ENCODE measurements around the gene RPL9.
"Not testable (repeated sequence)": the region's sequence is repeated elsewhere in the genome, so short reads cannot be mapped to it uniquely, and the experiment has no call there.

Gene RPL9

DNA sequence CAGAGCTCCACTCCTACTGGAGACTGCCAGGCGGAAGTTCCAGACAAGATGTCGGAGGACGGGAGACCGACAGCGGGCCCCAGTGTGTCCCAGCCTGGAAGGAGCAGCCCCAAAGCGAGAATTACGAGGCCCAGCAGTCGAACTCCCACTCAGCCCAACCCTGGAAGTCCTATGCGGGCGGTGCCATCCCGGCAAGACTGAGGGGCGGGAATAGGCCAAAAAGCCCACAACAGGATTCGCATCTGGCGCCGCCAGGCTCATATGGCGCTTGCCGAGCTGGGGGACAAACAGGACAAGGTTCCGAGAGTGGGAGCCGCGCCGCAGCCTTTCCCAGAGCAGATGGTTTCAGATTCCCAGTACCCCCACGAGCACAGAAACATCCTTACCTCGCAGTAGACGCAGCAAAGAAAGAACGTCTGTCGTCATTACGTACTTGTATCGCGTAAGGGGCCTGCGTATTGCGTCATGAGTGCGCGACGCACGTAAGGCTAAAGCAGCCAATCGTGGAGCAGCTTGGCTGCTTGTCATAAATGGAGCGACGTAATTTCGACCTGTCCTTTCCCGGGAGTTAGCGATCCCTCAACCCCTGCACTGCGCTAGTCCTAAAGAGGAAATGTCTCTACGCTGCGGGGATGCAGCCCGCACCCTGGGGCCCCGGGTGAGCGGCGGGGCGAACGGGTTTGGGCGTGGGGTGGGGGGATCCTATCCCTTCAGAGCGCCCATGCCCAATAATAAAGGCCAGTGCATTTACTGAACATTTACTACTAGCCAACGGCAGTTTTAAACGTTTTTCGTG lies at the start of gene RPL9, which contains the start of gene LIAS:
TSS of gene RPL9 (minus strand) at position 418 of the 796 bp plus-strand sequence. CDS start 483 bp downstream, outside the sequence.
TSS of gene LIAS (plus strand) at position 552 of the 796 bp plus-strand sequence. CDS start at position 614, 62 bp downstream.
- peak; percentile 76 for DNase-seq

DNA sequence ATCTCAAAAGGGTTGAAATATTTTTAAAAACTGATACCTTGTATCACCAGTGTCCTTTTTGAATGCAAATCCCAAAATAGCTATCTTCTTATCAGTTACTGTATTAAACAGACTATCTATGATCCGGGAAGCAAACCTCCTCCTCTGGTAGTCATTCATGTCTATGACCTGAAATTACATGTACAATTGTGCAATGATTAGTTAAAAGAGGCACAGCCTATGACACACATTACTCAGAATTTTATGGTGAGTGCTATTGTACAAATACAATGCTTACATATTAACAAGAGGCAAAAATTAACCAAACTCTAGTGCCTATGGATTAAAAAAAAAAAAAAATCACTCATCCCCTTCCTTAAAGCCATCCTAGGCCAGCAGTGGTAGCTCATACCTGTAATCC lies 46.9 kb upstream of the RPL9 start:
- no peak for DNase-seq

DNA sequence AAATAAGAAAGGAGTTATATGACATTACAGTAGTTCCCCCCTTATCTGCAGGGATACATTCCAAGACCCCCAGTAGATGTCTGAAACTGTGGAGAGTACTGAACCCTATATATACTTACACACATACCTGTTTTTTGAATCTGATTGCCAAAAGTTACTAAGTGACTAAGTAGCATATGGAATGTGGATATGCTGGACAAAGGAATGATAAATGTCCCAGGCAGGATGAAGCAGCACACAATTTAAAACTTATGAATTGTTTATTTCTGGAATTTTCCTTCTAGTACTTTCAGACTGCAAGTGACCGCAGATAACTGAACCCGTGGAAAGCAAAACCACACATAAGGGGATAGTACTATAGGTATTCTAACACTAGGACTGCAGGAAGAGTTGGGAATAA lies 45.8 kb upstream of the RPL9 start:
- no peak for DNase-seq

DNA sequence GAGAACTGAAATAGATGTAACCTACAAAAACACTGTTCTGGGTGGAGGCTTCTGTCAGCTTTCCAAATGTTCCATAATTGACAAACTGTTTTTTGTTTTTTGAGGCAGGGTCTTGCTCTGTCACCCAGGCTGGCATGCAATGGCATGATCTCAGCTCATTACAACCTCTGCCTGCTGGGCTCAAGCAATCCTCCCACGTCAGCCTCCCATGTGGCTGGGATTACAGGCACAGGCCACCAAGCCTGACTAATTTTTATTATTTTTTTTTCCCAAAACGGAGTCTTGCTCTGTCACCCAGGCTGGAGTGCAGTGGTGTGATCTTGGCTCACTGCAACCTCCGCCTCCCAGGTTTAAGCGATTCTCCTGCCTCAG lies 43.9 kb upstream of the RPL9 start:
- not testable (repeated sequence) for DNase-seq

DNA sequence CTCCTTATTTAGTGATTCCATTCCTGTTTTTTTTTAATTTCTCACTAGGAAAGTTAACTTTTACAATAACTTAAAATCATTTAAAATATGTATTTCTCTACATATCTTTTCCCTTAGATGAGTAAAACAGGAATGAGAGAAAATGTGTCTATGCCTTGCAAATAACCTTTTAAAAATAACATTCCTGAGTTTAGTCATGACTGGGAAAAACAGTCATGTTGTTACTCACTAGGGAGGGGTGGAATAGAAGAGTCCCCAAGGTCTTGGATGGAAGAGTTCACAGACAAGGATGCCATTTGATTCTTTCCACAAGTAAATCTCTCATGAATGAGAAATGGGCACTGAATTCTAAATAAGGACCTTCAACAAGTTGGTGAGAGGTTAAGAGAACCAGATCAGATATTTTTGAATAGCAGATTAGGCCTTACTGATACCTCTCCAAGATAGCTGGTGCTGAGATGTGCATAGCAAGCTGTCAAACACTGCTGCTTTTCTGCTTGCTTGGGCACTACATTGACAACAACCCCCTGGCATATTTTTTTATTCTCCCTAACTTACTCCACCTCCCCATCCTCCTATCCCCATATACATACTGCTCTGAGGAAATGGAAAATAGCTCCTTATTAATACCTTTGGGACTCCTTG lies 43.4 kb upstream of the RPL9 start:
- no peak for DNase-seq

DNA sequence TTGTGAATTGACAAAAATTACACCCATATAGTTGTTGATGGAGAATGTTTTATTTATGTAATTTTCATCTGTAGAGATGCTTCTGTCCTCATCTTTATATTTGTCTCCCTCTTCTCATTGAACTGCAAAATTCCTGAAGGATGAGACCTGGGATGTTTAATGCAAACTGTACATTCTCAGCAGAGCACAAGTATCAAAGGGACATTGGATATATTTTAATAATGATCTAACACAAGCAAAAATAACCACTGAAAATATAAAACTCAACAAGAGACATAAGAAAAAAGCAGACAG lies 40.0 kb upstream of the RPL9 start:
- no peak for DNase-seq

DNA sequence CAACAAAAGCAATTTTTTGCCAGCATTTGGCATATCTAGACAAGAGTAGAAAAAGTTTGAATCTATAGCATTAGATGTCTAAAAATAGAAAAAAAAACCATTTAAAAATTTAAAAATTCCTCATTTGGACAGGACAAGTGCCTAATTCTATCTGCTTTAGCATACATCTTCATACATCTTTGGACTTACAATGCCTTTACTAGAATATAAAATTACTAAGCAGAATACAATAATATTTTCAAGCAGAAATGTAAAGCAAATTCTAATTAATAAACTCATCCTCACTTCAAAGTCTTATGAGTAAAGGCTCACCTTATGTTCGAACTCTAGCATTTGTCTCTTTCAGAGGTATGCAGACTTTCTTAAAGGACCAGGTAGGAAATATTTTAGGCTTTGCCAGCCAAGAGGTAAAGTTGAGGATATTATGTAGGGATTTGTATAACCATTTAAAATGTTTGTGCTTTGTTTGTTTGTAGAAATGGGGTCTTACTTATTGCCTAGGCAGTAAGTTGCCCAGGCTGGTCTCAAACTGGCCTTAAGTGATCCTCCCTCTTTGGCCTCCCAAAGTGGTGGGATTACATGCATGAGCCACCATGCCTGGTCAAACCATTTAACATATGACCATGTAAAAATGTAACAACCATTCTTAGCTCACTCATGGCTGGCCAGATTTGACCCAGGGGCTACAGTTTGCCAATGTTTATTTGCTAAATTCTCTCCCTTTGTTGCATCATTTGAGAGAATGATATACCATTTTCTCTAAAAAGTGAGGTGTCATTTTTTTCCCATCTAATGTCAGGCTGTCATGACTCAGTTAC lies 39.4 kb upstream of the RPL9 start:
- DNase-seq, result no peak

DNA sequence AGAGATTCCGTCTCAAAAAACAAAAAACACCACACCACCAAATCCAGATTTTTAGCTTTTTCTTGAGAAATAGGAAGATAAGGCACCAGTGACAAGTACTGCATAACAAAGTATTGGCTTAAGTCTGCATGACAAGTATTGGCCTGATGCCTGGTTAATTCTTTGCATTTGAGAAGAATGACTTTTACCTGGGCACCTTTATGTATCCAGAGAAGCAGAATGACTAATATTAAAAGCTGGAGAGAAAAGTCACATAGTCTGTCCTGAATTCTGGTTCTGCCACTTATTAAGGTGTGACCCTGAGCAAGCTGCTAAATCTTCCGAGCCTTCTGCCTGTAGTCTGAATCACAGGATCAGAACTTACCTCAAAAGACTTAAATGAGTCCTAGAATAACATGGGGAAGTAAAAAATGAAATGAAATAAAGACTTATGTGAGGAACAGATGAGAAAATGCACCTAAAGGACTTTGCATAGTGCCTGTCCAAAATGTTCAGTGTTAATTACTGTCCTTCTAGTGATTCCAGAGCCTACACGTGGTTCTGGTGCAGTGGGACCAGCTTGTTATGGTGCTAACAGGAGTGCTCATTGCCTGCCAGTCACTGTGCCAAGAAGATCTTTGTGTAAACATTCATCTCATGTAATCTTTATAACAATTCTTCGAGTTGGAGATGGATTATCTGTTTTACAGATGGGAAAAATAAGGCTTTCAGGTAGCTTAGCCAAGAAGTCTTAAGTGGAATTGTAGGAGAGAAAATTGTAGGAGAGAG lies 36.9 kb upstream of the RPL9 start:
- no peak for DNase-seq

DNA sequence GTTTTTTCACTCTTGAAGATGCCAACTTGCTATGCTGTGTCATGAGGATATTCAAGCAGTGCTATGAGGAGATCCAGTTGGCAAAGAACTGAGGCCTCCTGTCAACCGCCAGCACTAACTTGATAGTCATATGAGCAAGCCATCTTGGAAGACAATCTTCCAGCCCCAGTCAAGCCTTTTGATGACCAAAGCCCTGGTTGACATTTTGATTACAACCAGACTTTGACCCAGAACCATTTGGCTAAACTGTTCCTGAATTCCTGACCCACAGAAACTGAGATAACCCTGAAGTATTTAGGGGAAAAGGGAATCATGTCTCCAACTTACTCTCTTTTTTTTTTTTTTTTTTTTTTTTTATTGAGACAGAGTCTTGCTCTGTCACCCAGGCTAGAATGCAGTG lies 35.6 kb upstream of the RPL9 start:
- DNase-seq, result no peak

DNA sequence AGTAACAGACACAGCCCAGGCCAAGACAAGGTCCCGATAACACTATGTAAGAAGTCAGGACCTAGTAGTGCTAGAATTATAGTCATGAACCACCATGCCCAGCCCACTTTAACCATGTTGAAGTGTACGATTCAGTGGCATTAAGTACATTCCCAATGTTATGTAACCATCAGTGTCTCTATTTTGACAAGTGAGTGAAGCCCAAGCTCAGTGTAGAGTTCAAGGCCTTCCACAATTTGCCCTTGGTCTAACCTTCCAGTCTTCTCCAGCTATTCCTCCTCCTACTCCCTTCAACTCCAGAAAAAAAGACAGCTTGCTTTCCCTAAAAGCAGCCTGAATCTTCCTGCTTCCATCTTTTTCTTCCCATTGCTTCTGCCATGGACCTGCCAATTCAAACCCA lies 31.6 kb upstream of the RPL9 start:
- DNase-seq, result no peak

DNA sequence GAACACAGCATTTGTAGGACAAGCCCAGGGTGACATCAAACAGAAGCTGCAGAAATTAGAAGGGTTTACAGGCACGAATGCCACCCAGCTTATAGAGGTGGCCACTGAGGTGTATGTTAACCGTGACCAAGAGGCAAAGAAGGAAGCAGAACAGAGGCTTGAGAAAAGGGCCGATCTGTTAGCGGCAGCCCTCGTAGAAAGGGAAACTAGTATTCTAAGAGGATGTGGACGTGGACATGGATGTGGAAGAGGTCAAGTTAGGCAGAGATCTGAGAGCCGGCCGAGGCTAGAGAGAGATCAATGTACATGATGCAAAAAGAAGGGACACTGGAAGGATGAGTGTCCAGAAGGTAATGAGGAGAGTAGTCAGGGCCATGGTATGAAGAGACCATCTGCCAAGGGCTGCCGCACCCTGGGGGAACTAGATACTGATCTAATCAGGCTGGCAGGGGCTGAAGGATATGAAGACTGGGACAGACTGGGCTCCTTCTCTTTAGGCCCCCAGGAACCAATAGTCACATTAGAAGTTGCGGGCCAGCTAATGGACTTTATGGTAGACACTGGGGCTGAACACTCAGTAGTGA lies 27.6 kb upstream of the RPL9 start:
- DNase-seq, result no peak

DNA sequence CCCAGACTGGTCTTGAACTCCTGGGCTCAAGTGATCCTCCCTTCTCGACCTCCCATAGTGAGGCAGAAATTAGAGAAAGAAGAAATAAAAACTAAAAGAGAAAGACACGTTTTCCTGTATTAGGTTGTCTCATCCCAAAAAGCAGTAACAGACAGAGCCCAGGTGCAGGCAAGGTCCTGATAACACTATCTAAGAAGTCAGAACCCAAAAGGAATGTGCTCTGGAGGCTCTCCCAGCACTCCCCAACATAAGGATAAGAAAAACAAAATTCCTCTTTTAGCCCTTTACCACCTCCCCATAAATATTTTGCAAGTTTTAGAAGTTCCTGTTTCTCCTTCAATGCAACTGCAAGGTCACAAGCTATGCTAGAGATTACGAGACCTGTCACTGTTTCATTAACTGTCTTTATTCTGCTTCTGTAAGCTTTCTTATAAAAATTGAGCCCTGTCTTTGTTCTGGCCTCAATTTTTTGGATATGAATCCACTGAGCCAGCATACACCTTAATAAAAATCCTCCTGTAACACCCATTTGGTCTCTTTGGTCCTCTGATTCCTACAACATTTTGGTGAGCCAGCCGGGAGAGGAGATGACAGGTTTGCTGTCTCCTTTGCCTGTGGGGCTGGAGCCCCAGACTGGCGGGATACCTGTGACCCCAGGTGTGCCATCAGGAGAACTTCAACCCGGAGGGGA lies 26.0 kb upstream of the RPL9 start:
- DNase-seq, result no peak

DNA sequence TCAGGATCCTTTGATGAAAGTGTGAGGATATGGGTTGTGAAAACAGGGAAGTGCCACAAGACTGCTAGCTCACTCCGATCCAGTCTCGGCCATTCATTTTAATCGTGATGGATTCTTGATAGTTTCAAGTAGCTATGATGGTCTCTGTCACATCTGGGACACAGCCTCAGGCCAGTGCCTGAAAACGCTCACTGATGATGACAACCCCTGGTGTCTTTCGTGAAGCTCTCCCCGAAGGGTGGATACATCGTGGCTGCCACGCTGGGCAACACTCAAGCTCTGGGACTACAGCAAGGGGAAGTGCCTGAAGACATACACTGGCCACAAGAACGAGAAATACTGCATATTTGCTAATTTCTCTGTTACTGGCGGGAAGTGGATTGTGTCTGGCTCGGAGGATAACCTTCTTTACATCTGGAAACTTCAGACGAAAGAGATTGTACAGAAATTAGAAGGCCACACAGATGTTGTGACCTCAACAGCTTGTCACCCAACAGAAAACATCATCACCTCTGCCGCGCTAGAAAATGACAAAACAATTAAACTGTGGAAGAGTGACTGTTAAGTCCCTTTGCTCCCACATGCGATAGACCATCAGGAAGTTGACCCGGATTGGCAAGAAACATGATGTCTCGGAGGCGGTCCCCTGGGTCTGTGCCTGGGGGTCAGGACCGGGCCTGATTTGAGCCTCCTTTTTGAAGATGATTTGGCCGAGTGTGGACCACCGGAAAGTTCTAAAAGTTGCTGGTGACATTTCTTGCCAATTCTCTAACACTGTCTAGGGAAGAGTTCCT lies 22.4 kb upstream of the RPL9 start:
- no peak for DNase-seq

DNA sequence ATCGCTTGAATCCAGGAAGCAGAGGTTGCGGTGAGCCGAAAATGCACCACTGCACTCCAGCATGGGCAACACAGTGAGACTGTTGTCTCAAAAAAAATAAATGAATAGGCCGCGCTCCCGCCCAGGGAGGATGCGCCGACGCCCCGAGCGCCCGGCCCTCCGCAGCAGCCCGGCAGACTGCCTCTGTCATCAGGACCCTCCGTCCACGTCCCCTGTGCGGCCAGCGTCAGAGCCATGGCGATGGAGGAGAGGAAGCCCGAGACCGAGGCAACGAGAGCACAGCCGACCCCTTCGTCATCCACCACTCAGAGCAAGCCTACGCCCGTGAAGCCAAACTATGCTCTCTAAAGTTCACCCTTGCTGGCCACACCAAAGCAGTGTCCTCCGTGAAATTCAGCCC lies 21.5 kb upstream of the RPL9 start:
- no peak for DNase-seq

DNA sequence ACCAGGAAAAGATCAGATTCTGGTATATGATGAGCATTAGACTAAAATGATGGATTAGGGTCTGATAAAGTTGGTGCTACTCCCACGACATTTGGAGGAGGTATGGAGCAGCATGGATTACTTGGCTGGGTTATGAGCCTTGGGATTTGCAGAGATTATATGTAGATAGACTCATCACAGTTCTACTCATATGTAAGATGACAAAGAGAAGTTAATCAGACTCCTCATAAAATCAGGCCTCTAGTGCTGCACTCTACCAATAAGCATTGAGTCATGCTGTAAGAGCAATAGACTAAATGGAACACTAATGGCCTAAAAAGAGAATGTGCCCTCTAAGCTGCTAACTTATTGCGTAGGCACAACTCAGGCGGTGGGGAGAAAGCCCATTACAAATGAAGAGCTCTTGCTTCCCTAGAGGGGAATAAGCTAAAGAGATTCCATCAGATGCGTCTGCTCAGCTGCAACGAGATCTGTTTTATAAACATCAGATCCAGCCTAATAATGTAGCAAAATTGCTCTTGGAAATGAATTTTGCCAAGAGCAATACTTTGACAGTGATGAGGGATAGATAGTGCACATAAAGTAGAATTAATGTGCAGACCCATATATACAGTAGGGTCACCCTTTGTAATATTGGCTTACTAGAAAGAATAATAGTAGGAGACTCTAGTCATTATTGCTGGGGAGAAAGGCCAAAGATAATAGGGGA lies 17.6 kb upstream of the RPL9 start:
- DNase-seq, result no peak

DNA sequence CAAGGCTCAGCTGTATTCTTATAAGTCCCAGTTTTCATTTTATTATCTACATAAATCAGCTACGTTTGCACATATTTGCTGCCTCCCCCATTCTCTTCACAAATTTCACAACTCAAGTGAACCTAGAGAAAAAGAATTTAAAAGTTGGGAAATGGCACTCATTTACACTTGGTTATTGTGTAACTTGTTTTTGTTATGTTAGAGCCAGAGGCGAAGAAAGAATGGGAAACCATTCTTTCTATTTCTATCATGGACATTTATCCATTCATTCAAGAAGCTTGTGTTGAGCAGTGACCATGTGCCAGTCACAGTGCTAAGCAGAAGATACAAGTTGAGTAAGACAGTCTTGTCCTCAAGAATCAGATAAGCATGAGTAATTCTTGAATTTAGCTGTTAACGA lies 13.7 kb upstream of the RPL9 start:
- no peak for DNase-seq

DNA sequence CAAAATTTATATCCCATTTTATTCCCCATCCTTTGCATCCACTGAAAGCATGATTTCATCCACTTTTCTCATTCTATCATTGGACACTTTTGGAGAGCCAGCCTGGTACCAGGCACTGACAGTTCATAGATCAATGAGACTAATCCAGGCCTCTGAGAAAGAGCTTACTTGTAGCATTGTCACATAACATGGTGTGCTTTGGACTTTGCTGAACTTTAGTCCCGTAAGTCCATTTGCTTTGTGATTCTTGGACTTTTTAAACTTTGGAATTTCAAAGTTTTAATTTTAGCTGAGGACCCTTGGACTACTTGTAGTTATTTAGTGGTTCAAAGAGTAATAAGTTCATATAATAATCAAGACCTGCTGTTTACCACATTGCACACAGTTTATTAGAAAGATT lies 11.7 kb upstream of the RPL9 start:
- no peak for DNase-seq

DNA sequence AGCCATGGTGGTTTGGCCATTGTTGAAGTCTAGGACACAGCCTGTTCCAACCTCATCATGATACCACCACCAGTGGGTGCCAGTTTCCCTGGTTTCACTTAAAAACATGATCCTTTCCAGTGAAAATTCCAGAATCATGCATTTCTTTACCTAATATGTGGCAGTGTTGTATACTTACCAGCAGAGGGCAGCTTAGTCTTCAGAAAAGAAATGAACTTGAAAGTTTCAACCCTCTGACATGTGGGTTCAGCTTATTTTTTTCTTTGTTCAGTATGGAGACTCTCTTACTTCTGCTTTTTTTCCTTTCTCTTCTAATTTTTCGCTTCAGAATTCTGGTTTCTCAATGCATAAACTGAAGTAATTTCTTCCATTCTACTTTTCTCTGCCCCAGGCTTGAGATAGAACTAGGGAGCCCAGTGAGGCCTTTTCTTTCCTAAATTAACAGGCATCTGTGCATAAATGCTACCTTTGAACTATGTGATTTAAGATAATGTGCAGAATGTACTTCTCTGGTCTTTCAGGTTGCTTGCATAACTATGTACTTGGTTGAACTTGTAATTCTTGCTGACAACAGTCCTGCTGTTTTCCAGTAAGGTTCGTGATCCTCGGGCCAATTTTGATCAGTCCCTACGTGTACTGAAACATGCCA lies 10.8 kb upstream of the RPL9 start:
- DNase-seq, result peak; percentile 35

DNA sequence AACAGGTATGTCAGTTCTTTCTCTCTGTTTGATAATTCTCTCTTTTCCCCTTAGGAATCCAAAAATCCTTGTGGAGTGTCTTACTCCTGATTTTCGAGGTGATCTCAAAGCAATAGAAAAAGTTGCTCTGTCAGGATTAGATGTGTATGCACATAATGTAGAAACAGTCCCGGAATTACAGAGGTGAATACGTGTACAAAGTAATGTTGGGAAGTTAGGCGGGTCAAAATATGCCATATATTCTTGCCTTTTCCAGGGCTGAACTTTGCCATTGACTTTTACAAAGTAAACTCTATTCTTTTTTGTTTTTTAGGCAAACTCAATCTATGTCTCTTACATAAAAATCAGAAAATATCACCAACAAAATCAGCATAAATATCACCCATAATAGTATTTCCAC lies 8.7 kb upstream of the RPL9 start:
- DNase-seq, result no peak

DNA sequence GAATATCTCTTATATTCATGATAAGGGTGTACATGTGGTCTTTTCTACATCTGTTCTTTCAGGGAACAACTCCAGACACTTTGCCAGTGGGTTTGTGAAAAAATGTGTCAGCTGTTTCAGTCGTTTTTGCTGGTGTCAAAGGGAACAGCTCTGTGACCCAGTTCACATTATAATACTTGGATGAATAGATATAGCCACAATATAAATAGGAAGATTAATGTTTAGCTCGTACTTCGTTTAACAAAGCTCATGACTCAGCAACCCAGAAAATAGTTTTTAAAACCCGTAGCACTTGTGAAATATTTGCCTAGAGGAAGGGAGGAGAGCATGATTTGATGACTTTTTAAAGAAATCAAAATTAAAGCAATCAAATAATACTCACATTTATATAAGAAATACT lies 8.0 kb upstream of the RPL9 start:
- no peak for DNase-seq
